HEK293 (cell line): Measurements from ENCODE around the gene MARCHF9.

Experiments
- CTCF ChIA-PET: fragments of 350-600 bp; formaldehyde crosslinking; extraction: SDS; loops from one replicate; lab custom pipeline; 2021; ENCODE audit warnings: antibody characterized with exemption; lab: Yijun Ruan, JAX
- POLR2A ChIA-PET: fragments of 300-600 bp; formaldehyde crosslinking; extraction: SDS; loops from one replicate; lab custom pipeline; 2020; ENCODE audit warnings: antibody characterized with exemption, inconsistent platforms; lab: Yijun Ruan, JAX
- H3K27ac ChIP-seq: fragments of 200-500 bp; sonication (Bioruptor generic); 2 replicates; pipeline ENCODE4 v1.5.1; 2014; ENCODE audit warnings: low read depth, low read length, control low read depth, inconsistent platforms; ENCODE audit errors: extremely low read depth
- H3K36me3 ChIP-seq, 2 experiments: fragments of 200-500 bp in 1 of 2; sonication (Bioruptor generic) in 1 of 2; 1 replicate in 1 of 2; 2 replicates in 1 of 2; pipeline ENCODE4 v1.5.1; 2014 to 2017; ENCODE audit warnings: inconsistent platforms in 2 of 2, low read length in 2 of 2; ENCODE audit not compliant: control insufficient read depth in 2 of 2, insufficient read depth in 1 of 2
- H3K4me1 ChIP-seq: fragments of 200-500 bp; sonication (Bioruptor generic); 2 replicates; pipeline ENCODE4 v1.5.1; 2014; ENCODE audit warnings: mild to moderate bottlenecking, low read length, inconsistent platforms; ENCODE audit not compliant: control insufficient read depth, insufficient read depth
- H3K4me3 ChIP-seq: 2 replicates; pipeline ENCODE4 v1.5.1; 2011; ENCODE audit warnings: low read depth, mild to moderate bottlenecking, control low read depth, low read length, moderate library complexity
- H3K9me3 ChIP-seq: fragments of 200-500 bp; sonication (Bioruptor generic); 2 replicates; pipeline ENCODE4 v1.5.1; 2014; ENCODE audit warnings: low read depth, low read length, inconsistent platforms; ENCODE audit not compliant: control insufficient read depth, insufficient read depth
- KLF1 ChIP-seq: fragments of 450-650 bp; formaldehyde crosslinking; IDR thresholded peaks from 2 replicates; pipeline ENCODE4 v1.5.1; 2016; ENCODE audit warnings: missing biosample characterization, missing genetic modification characterization
- KLF17 ChIP-seq: fragments of 450-650 bp; formaldehyde crosslinking; IDR thresholded peaks from 2 replicates; pipeline ENCODE4 v1.5.1; 2016; ENCODE audit warnings: missing biosample characterization, missing genetic modification characterization
- KLF8 ChIP-seq: fragments of 450-650 bp; formaldehyde crosslinking; IDR thresholded peaks from 2 replicates; pipeline ENCODE4 v1.5.1; 2016; ENCODE audit warnings: missing biosample characterization, missing genetic modification characterization
- OVOL3 ChIP-seq: fragments of 450-650 bp; formaldehyde crosslinking; IDR thresholded peaks from 2 replicates; pipeline ENCODE4 v1.5.1; 2016; ENCODE audit warnings: missing biosample characterization, missing genetic modification characterization
- PATZ1 ChIP-seq: fragments of 450-650 bp; formaldehyde crosslinking; IDR thresholded peaks from 2 replicates; pipeline ENCODE4 v1.5.1; 2016; ENCODE audit warnings: missing biosample characterization, missing genetic modification characterization
- PRDM2 ChIP-seq: fragments of 450-650 bp; formaldehyde crosslinking; IDR thresholded peaks from 2 replicates; pipeline ENCODE4 v1.5.1; 2016; ENCODE audit warnings: missing biosample characterization, missing genetic modification characterization, borderline replicate concordance
- SALL2 ChIP-seq: fragments of 450-650 bp; formaldehyde crosslinking; IDR thresholded peaks from 2 replicates; pipeline ENCODE4 v1.5.0; 2017; ENCODE audit warnings: missing biosample characterization, mild to moderate bottlenecking, missing genetic modification characterization, borderline replicate concordance
- SP3 ChIP-seq: fragments of 450-650 bp; formaldehyde crosslinking; IDR thresholded peaks from 2 replicates; pipeline ENCODE4 v1.5.1; 2016; ENCODE audit warnings: missing biosample characterization, missing genetic modification characterization
- SP7 ChIP-seq: fragments of 450-650 bp; formaldehyde crosslinking; IDR thresholded peaks from 2 replicates; pipeline ENCODE4 v1.5.1; 2016; ENCODE audit warnings: missing biosample characterization, missing genetic modification characterization
- WT1 ChIP-seq: fragments of 450-650 bp; formaldehyde crosslinking; IDR thresholded peaks from 2 replicates; pipeline ENCODE4 v1.5.1; 2016; ENCODE audit warnings: missing biosample characterization, missing genetic modification characterization
- YY2 ChIP-seq: fragments of 450-650 bp; formaldehyde crosslinking; IDR thresholded peaks from 2 replicates; pipeline ENCODE4 v1.5.1; 2016; ENCODE audit warnings: missing biosample characterization, missing genetic modification characterization
- ZBTB8A ChIP-seq: fragments of 450-650 bp; formaldehyde crosslinking; IDR thresholded peaks from 2 replicates; pipeline ENCODE4 v1.5.1; 2016; ENCODE audit warnings: missing biosample characterization, missing genetic modification characterization
- ZFP69B ChIP-seq: fragments of 450-650 bp; formaldehyde crosslinking; IDR thresholded peaks from 2 replicates; pipeline ENCODE4 v1.5.1; 2016; ENCODE audit warnings: missing biosample characterization, missing genetic modification characterization
- ZNF10 ChIP-seq: fragments of 450-650 bp; formaldehyde crosslinking; IDR thresholded peaks from 2 replicates; pipeline ENCODE4 v1.5.1; 2017; ENCODE audit warnings: missing biosample characterization, missing genetic modification characterization
- ZNF169 ChIP-seq: fragments of 450-650 bp; formaldehyde crosslinking; IDR thresholded peaks from 2 replicates; pipeline ENCODE4 v1.5.1; 2016; ENCODE audit warnings: missing biosample characterization, missing genetic modification characterization
- ZNF174 ChIP-seq: fragments of 450-650 bp; formaldehyde crosslinking; IDR thresholded peaks from 2 replicates; pipeline ENCODE4 v1.5.0; 2017; ENCODE audit warnings: missing biosample characterization, mild to moderate bottlenecking, missing genetic modification characterization
- ZNF211 ChIP-seq: fragments of 450-650 bp; formaldehyde crosslinking; IDR thresholded peaks from 2 replicates; pipeline ENCODE4 v1.5.1; 2016; ENCODE audit warnings: low read depth, missing biosample characterization, missing genetic modification characterization
- ZNF311 ChIP-seq: fragments of 450-650 bp; formaldehyde crosslinking; IDR thresholded peaks from 2 replicates; pipeline ENCODE4 v1.5.1; 2017; ENCODE audit warnings: missing biosample characterization, missing genetic modification characterization, borderline replicate concordance
- ZNF37A ChIP-seq: fragments of 450-650 bp; IDR thresholded peaks from 2 replicates; pipeline ENCODE4 v1.5.1; 2018; ENCODE audit warnings: missing biosample characterization, missing genetic modification characterization
- ZNF404 ChIP-seq: fragments of 450-650 bp; formaldehyde crosslinking; IDR thresholded peaks from 2 replicates; pipeline ENCODE4 v1.5.1; 2017; ENCODE audit warnings: missing biosample characterization, missing genetic modification characterization
- ZNF596 ChIP-seq: fragments of 450-650 bp; IDR thresholded peaks from 2 replicates; pipeline ENCODE4 v1.5.0; 2018; ENCODE audit warnings: missing biosample characterization, mild to moderate bottlenecking, missing genetic modification characterization, moderate library complexity
- ZNF600 ChIP-seq: fragments of 450-650 bp; formaldehyde crosslinking; IDR thresholded peaks from 2 replicates; pipeline ENCODE4 v1.5.1; 2016; ENCODE audit warnings: missing biosample characterization, missing genetic modification characterization
- ZNF670 ChIP-seq: fragments of 450-650 bp; formaldehyde crosslinking; IDR thresholded peaks from 2 replicates; pipeline ENCODE4 v1.5.1; 2016; ENCODE audit warnings: missing biosample characterization, missing genetic modification characterization, low read depth
- ZNF791 ChIP-seq: fragments of 450-650 bp; formaldehyde crosslinking; IDR thresholded peaks from 2 replicates; pipeline ENCODE4 v1.5.1; 2016; ENCODE audit warnings: missing biosample characterization, missing genetic modification characterization

Gene MARCHF9

GRCh38 chr12:57769594-57769993 is 14.7 kb downstream of the MARCHF9 start:
- ChIA-PET CTCF (interaction anchor here (0.6 to 2.1 kb wide), 2 partner anchors 10 to 103 kb away, joined by 4 to 6 read pairs; no protein-coding TSS in a partner anchor), POLR2A (no interaction called here)
- Histone ChIP-seq H3K36me3 (peaks cover 5 to 32% of the 10 kb centered on the region in 2 experiments; a peak in 2 of 3 replicates), H3K4me1 (peaks cover 21% of the 10 kb centered on the region), H3K4me3 (no peak overlapping the region), H3K27ac (no peak overlapping the region), H3K9me3 (no peaks in the 10 kb centered on the region)
- no peak for TF ChIP-seq SALL2 (tag by site-specific recombination)
- no peak for TF ChIP-seq WT1
- TF ChIP-seq ZNF37A (tag by site-specific recombination) = no peak
- no peak for TF ChIP-seq ZNF404
- TF ChIP-seq ZNF600 (tag by site-specific recombination) = peak; percentile 46
- TF ChIP-seq PATZ1 (tag by site-specific recombination) = no peak
- no peak for TF ChIP-seq KLF8
- no peak for TF ChIP-seq ZNF596 (tag by site-specific recombination)
- no peak for TF ChIP-seq KLF1 (tag by site-specific recombination)

- H3K27ac ChIP-seq = no peak overlapping the region
- no peak overlapping the region for H3K4me3 ChIP-seq
- POLR2A ChIA-PET = no interaction called here
These were observed 15.8 kb downstream of the MARCHF9 start for GRCh38 chr12:57770734-57771133.

More at GRCh38 chr12:57770734-57771133, 15.8 kb downstream of the MARCHF9 start:
- peaks cover 21% of the 10 kb centered on the region for H3K4me1 ChIP-seq
- peaks cover 5 to 37% of the 10 kb centered on the region in 2 experiments; a peak in 2 of 3 replicates for H3K36me3 ChIP-seq
- TF ChIP-seq ZNF174 (tag by site-specific recombination) = no peak
- TF ChIP-seq ZNF10 (tag by site-specific recombination) = no peak
- TF ChIP-seq PRDM2 (tag by site-specific recombination) = no peak
- no peak for TF ChIP-seq YY2 (tag by site-specific recombination)
- no peak for TF ChIP-seq ZBTB8A (tag by site-specific recombination)
- TF ChIP-seq ZNF169 (tag by site-specific recombination) = no peak
- TF ChIP-seq KLF17 (tag by site-specific recombination) = no peak
- TF ChIP-seq OVOL3 = no peak
- no peak for TF ChIP-seq SP7 (tag by site-specific recombination)
- TF ChIP-seq ZFP69B (tag by site-specific recombination) = no peak
- TF ChIP-seq ZNF791 = no peak
- TF ChIP-seq ZNF311 = no peak
- TF ChIP-seq ZNF211 (tag by site-specific recombination) = no peak
- TF ChIP-seq ZNF670 (tag by site-specific recombination) = no peak
- no peak for TF ChIP-seq SP3 (tag by site-specific recombination)
- CTCF ChIA-PET = interaction anchor here (0.6 to 2.1 kb wide), 3 partner anchors 11 to 134 kb away, joined by 3 to 6 read pairs (median 3); no protein-coding TSS in a partner anchor
- H3K9me3 ChIP-seq = no peaks in the 10 kb centered on the region
